Activated CD4-positive, CD25-positive, alpha-beta regulatory T cell treated with anti-CD3 and anti-CD28 coated beads, Interleukin-2, amount 50 U/mL, for 24 hours (primary cell): ENCODE data around the gene HOXB4.

Experiments used
- ATAC-seq, 2 donors: fragments of 150-1000 bp; cut with Tn5 transposase; one replicate each; pipeline ENCODE4 v1.10.0; 2021; ENCODE audit warnings: mild to moderate bottlenecking in 1 of 2, moderate library complexity in 1 of 2

Gene HOXB4

GRCh38 chr17:48589060-48589830 is 11.1 kb upstream of the HOXB4 start:
- no peak for ATAC-seq

- no peak for ATAC-seq
These were observed 10.4 kb upstream of the HOXB4 start for GRCh38 chr17:48588528-48588927.

DNA sequence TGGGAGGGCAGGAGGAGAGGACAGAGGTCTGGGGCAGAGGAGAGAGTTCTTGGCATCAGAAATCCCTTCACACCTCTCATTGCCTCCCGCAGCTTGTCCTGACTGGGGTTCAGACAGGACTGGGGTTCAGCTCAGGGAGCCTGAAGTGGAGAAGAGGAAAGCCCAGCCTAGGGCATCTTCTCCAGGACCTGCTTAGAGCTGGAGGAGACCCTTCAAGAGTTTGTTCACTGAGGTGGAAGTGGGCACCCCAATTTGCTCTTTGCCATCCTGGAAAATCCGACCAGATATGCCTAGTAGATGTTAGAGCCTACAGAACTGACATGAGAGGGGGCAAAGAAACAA is 9.9 kb upstream of the HOXB4 start:
- no peak for ATAC-seq

DNA sequence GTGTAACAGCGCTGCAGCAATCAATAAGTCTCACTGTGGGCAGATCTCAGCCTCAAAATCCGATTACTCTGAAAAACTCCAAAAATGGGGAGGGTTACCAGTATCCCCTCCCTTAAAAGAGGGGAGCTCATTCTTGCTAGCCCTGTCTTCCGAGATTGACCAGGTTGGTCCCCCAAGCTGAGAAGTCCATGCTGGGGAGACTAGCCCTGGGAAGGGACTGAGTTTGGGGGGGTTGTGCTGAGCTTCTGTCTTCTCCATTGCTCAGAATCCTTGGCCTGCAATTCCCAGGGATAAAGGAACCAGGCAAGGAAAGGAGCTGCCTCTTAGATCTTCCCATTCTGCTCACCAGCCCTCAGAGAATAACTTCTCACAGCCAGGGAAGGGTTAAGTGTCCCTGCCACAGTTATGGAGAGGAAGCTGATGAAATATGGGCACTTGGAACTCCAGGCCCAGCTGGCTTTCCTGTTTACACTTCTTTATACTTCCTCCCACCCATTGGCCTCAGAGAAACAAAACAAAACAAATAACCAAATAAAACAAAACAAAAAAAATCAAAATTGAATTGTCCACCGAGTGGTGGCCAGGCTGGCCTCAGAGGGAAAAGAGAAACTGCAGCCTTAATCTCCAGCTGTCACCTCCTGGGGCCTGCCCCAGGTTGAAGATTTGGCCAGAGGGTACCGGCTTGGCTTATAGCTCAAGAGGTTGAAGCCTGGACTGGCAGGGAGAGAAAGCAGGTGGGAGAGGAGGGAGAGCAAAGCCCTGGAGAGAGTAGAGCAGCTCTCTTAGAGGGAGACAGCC is 9.3 kb upstream of the HOXB4 start:
- ATAC-seq, result no peak

- ATAC-seq, result no peak
These were observed 8.5 kb upstream of the HOXB4 start for GRCh38 chr17:48586355-48587258.

DNA sequence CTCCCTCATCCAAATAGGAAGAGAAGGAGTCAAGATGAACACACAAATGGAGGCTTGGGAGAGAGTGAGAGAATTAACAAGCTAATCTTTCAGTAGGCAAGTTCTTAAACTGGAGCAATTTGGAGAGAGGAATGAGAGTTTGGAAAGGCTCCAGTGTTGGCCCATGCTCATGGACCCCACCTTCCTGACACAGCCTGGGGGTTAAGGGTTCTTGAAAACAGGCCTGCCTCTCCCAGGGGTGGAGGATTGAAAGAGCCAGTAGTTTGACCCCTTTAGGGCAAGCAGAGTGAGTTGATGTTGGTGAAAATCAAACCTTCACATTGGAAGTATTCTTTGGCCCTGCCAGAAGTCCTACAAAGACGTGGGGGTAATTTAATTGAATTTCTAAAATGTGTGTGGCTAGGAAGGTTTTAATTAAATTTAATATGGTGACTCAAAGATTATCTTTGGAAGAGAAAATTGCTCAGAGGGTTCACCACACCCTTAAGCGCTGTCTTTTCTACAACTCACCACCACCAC is 6.1 kb upstream of the HOXB4 start:
- ATAC-seq, result no peak

- ATAC-seq, result no peak
These were observed 5.6 kb upstream of the HOXB4 start for GRCh38 chr17:48583708-48584222.

GRCh38 chr17:48582750-48583069 is 4.6 kb upstream of the HOXB4 start:
- ATAC-seq, result no peak

- ATAC-seq, result no peak
These were observed 1.8 kb upstream of the HOXB4 start for GRCh38 chr17:48579760-48580554.

DNA sequence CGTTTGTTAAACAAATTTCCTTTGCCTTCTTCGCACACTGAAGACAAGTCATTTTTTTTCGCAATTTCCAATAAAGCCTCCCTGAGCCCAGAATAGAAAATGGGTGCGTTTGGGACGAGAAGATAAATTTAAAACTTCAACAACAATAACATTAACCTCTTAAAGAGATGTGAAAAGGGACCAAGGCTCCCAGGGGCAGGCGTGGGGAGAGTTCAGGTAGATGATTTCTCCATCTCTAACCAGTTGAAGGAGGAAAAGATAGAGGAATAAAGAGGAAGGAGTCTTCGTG is 1.3 kb upstream of the HOXB4 start:
- ATAC-seq, result no peak

DNA sequence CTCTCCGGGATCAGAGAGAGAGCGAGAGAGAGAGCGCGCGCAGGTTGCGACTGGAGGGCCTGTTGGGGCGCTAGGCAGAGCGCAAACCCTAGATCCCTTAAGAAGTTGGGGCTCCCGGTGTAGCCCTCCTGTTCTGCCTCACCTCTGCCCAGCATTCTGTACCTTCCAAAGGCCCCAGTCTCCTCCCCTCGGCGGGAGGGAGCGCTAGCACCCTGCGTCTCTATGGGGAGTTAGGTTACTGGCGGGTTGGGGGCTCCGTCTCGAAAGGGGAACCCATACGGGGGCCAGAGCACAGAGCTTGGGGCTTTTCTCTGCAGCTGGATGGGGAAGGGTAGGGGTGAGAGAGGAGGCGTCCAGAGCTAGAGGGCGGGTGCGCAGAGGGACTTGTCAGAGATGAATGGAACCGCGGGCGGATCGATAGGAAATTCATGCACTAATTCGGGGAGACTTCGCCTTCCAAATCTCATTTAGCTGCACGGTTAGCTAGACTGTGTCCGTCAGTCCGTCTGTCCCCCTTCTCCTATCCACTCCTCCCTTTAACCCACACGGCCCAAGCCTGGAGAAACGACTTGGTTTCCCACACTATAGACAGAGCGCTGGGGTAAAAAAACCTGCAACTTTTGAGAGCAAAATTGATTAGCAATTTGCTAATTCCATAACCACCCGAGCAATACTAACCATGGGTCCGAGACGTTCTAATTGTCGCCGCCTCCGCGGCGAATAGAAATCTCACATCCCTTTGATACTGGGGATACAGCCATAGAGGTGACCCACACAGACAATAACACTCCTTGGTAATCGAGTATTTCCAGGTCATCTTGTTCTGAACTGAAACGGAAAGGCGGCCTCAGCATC is 693 bp upstream of the HOXB4 start:
- peak; percentile 42 to 49 for ATAC-seq

DNA sequence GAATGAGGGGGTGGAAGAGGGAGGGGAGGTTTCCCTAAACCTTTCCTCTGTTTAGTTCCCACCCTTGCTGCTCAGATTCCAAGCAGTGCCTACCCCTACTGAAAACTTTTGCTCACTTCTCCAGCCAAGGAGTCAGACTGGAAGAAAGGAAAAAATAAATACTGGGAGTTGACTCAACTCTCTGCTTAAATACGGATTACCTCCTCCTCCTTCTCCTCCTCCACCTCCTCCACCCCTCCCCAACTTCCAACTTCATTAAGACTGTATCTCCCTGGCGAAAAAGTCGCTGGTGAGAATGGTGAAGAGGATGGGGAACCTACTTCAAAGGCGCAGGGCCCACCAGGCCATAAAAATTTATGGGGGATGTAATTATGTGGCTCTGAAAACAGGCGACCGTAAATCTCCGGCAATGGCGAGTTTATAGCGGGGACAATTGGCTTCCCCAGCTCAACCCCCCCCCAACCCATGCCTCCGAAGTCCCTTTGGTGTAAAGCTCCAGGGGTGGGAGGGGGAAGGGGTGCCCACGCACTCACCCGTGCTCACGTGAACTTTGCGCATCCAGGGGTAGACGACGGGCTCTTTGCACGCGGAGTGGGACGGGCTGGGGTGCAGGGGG is 712 bp downstream of the HOXB4 start:
- ATAC-seq, result peak in 1 of 2 donors; percentile 14

GRCh38 chr17:48576479-48577309 is 1.5 kb downstream of the HOXB4 start:
- ATAC-seq, result no peak

GRCh38 chr17:48575673-48576478 is 2.3 kb downstream of the HOXB4 start:
- ATAC-seq, result no peak

GRCh38 chr17:48575066-48575582 is 3.0 kb downstream of the HOXB4 start:
- no peak for ATAC-seq

- ATAC-seq, result no peak
These were observed 3.6 kb downstream of the HOXB4 start for GRCh38 chr17:48574505-48575065.

DNA sequence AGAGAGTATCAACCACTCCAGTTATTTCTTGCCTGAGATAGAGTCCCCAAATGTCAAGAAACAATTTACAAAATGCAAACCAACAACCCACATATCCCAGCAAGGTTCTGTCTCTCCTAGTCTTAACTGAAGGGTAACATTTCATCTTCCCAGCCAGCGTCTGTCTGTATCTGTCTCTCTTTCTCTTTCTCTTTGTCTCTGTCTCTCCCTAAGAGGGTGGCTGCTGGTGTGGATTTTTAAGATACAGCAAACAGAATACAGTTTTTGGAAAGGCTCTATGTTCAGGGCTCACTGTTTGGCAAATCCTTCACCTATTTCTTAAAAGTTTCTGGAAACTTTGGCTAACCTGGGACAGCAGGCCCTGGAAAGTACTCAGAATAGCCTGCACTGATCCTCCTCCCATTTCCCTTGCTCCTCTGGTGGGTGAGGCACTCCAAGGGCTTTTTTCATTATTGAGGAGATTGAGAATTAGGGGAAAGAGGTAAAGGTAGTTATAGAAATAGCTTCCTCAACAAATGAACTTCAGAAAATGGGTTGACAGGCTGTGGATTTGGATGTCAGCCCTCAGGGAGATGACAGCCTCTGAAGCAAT is 6.2 kb downstream of the HOXB4 start:
- no peak for ATAC-seq
